Heart right ventricle (tissue), 16 donors: ENCODE measurements around the gene IRS2. TPM values are rescaled to one million over a fixed set of nuclear protein-coding genes. Genes with fewer than 3 reads are reported as not detected.
A peak's percentile ranks its signal among the peaks of the same experiment; 100 is the strongest.

Experiments
- ATAC-seq, 8 donors: fragments of 200-7000 bp; cut with Tn5 transposase; one replicate each; pipeline ENCODE4 v1.9.1; 2020; ENCODE audit warnings: mild to moderate bottlenecking in 8 of 8, moderate library complexity in 8 of 8, moderate number of reproducible peaks in 1 of 8
- DNase-seq, 2 donors: peaks; one replicate each; pipeline ENCODE4 v3.0.0-alpha.2; 2020
- H3K27ac ChIP-seq, 10 donors: fragments of 200-600 bp; sonication (generic) in 2 of 10; one replicate each; pipeline versions ENCODE4 v1.5.0 to v1.8.0; 2020 to 2022; ENCODE audit warnings: mild to moderate bottlenecking in 3 of 10
- H3K27me3 ChIP-seq, 7 donors: fragments of 200-600 bp; one replicate each; pipeline ENCODE4 v1.8.0; 2021 to 2022; ENCODE audit warnings: mild to moderate bottlenecking in 2 of 7
- H3K36me3 ChIP-seq, 9 donors: fragments of 200-600 bp; sonication (generic) in 1 of 9; one replicate each; pipeline versions ENCODE4 v1.5.0 to v1.8.0; 2020 to 2022; ENCODE audit warnings: mild to moderate bottlenecking in 2 of 9
- H3K4me1 ChIP-seq, 9 donors: fragments of 200-600 bp; sonication (generic) in 1 of 9; one replicate each; pipeline versions ENCODE4 v1.5.0 to v1.8.0; 2020 to 2022; ENCODE audit warnings: mild to moderate bottlenecking in 4 of 9
- H3K4me3 ChIP-seq, 10 donors: fragments of 200-600 bp; sonication (generic) in 2 of 10; one replicate each; pipeline versions ENCODE4 v1.5.0 to v1.8.0; 2020 to 2022; ENCODE audit warnings: mild to moderate bottlenecking in 7 of 10, moderate library complexity in 2 of 10
- H3K9me3 ChIP-seq, 11 donors: fragments of 200-600 bp in 10 of 11; sonication (generic) in 2 of 11; one replicate each; pipeline versions ENCODE4 v1.5.0 to v1.8.0; 2013 to 2022; ENCODE audit warnings: mild to moderate bottlenecking in 2 of 11, control low read depth in 1 of 11, moderate library complexity in 1 of 11
- WGBS, 2 donors: extraction: QIAGEN DNeasy Blood & Tissue Kit; methylation state at CpG; one replicate each; pipeline ENCODE4 v1.1.7; 2013; ENCODE audit warnings: inconsistent platforms in 1 of 2; 5-methylcytosine and 5-hydroxymethylcytosine counted together
- intact Hi-C, 10 donors: fragments of 100-400 bp; cut with DNase I; formaldehyde crosslinking; loops; one replicate each; pipeline versions ENCODE4 v1.11.1 to v1.14.2; 2022
- long read RNA-seq, 3 donors: library from polyadenylated mRNA; unstranded; transcript quantifications; one replicate each; pipeline ENCODE4 v2.0.0, GENCODE V29; 2020 to 2021
- polyA plus RNA-seq, 2 donors: library from polyadenylated mRNA; stranded (reverse); fragments of 200-250 nt; gene quantifications; one replicate each; pipeline ENCODE4 v1.2.3, GENCODE V29; 2013
- total RNA-seq, 10 donors: library from RNA; stranded (reverse); fragmentation: NEBNext Ultra II Directional in 3 of 10; extraction: Animal tissue kit (Norgen Biotek cat#: 25700) in 3 of 10; gene quantifications; one replicate each; pipeline versions ENCODE4 v1.2.1 to v1.2.4, GENCODE V29; 2021 to 2023
- TF ChIP-seq, protein P1 (sequence below), 9 donors: fragments of 200-600 bp; sonication (generic) in 2 of 9; IDR thresholded peaks; one replicate each; pipeline versions ENCODE4 v1.5.0 to v1.8.0; 2021 to 2022; ENCODE audit warnings: antibody characterized with exemption in 9 of 9, mild to moderate bottlenecking in 5 of 9, moderate library complexity in 1 of 9
- donor health status: Arrhythmogenic right ventricular cardiomyopathy.
- donor health status: ischemic (EF 13 %, LVEDD 7.1; RV severe dilation, severe dysfunction).
- donor health status: healthy with polysubstance abuse.
- donor health status: DM: no; HTN: yes; CAD: no.
- donor health status: DM: no; HTN: no; CAD: no.
- donor health status: ischemic (EF 25% LVEDD 6.9; RV normal size, moderate dysfunction).
- donor health status: ischemic (EF 25% LVEDD 5.7; RV mildly dilated, moderate dysfunction).
- donor health status: healthy.
- donor health status: DM: yes; HTN: yes; CAD: no.
- donor health status: Ischemic cardiomyopathy.
- donor health status: ischemic (EF 35%, LVEDD 5.7; RV mildly dilated, moderate dysfunction).
- donor health status: nonischemic (EF 11% LVEDD 7.7; RV severe dilation, severe dysfunction).
- donor health status: DM: yes; HTN: yes; CAD: no.
- donor health status: PGD.
- donor health status: ischemic (EF 29% LVEDD 5.4; RV normal size, mild dysfunction).
- donor health status: nonischemic (EF 23%, LVEDD 6.1; RV moderate dilation, normal function).

The IRS2 gene, protein sequence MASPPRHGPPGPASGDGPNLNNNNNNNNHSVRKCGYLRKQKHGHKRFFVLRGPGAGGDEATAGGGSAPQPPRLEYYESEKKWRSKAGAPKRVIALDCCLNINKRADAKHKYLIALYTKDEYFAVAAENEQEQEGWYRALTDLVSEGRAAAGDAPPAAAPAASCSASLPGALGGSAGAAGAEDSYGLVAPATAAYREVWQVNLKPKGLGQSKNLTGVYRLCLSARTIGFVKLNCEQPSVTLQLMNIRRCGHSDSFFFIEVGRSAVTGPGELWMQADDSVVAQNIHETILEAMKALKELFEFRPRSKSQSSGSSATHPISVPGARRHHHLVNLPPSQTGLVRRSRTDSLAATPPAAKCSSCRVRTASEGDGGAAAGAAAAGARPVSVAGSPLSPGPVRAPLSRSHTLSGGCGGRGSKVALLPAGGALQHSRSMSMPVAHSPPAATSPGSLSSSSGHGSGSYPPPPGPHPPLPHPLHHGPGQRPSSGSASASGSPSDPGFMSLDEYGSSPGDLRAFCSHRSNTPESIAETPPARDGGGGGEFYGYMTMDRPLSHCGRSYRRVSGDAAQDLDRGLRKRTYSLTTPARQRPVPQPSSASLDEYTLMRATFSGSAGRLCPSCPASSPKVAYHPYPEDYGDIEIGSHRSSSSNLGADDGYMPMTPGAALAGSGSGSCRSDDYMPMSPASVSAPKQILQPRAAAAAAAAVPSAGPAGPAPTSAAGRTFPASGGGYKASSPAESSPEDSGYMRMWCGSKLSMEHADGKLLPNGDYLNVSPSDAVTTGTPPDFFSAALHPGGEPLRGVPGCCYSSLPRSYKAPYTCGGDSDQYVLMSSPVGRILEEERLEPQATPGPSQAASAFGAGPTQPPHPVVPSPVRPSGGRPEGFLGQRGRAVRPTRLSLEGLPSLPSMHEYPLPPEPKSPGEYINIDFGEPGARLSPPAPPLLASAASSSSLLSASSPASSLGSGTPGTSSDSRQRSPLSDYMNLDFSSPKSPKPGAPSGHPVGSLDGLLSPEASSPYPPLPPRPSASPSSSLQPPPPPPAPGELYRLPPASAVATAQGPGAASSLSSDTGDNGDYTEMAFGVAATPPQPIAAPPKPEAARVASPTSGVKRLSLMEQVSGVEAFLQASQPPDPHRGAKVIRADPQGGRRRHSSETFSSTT (N-terminal part only)
- total RNA-seq (10 to 100 TPM; 10.2 to 49.3 (median 13.7) TPM), polyA plus RNA-seq (10 to 100 TPM in 1 of 2 donors, 1 to 10 TPM in 1; 4.2 to 18.5 TPM)
- long read RNA-seq, donor 1, full-length matches to known transcripts: 2 of 6 reads
- long read RNA-seq, donor 1, partial matches to known transcripts: 0 of 6 reads
- long read RNA-seq, donor 1, other reads (novel, unspliced or antisense): 4 of 6 reads
- long read RNA-seq, donor 2, partial matches to known transcripts: 0 of 4 reads
- long read RNA-seq, donor 2, other reads (novel, unspliced or antisense): 4 of 4 reads
- long read RNA-seq, donor 3, full-length matches to known transcripts: 16 of 30 reads
- long read RNA-seq, donor 3, partial matches to known transcripts: 0 of 30 reads
- long read RNA-seq, donor 3, other reads (novel, unspliced or antisense): 14 of 30 reads

DNA sequence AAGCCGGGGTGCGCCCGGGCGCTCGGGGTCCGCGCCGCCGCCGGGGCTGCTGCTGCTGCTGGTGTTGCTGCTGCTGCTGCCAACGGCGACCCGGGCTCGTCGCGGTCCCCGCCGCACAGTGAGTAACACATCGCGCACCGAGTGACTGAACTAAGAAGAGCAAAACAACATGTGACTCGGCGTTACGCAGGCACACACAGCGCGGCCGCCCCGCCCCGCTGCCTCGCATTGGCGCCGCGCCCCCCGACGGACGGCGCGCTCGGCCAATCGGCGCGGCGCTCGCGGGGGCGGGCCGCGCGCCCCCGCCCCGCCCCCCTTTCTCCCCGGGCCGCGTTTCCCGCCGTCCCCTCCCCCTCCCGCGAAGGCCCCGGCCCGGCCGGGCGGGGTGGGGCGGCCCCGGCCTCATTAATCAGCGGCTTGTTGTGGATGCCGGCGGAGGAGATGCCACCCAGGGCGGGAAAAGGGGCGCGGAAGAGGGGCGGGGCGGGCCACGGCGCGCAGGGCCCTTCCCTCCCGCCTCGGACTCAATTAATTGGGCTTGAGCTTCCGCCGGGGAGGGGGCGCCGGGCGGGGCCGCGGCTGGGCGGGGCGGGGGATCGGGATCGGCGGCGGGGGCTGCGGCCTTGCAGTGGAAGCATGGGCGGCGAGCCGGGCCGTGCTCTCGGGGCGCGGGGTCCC lies at the start of gene IRS2:
IRS2 (minus strand) TSS at position 127 of the 678 bp plus-strand sequence. CDS start 530 bp downstream, outside the sequence.
- Histone ChIP-seq H3K27me3 (peaks cover 0 to 28% (median 11%) of the 10 kb centered on the region in 7 donors), H3K27ac (peak within 1 kb of the TSS; percentile 83 to 98 (median 91)), H3K4me1 (peaks cover 0 to 52% (median 31%) of the 10 kb centered on the region in 9 donors), H3K4me3 (peak within 1 kb of the TSS; percentile 70 to 91 (median 84)), H3K36me3 (peaks cover 0 to 28% (median 15%) of the 10 kb centered on the region in 9 donors), H3K9me3 (no peaks in the 10 kb centered on the region)
- TF ChIP-seq, protein P1, sequence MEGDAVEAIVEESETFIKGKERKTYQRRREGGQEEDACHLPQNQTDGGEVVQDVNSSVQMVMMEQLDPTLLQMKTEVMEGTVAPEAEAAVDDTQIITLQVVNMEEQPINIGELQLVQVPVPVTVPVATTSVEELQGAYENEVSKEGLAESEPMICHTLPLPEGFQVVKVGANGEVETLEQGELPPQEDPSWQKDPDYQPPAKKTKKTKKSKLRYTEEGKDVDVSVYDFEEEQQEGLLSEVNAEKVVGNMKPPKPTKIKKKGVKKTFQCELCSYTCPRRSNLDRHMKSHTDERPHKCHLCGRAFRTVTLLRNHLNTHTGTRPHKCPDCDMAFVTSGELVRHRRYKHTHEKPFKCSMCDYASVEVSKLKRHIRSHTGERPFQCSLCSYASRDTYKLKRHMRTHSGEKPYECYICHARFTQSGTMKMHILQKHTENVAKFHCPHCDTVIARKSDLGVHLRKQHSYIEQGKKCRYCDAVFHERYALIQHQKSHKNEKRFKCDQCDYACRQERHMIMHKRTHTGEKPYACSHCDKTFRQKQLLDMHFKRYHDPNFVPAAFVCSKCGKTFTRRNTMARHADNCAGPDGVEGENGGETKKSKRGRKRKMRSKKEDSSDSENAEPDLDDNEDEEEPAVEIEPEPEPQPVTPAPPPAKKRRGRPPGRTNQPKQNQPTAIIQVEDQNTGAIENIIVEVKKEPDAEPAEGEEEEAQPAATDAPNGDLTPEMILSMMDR (IDR thresholded peaks at IDR 0.05): no peak
- ATAC-seq: peak; percentile 79 to 88 (median 85)
- WGBS, 2 donors: 1% methylated on average over 42 to 97 of the region's 98 CpGs
- peak; percentile 91 for DNase-seq
- intact Hi-C loops: loop anchor here (5.0 to 10.0 kb wide), 10 partner anchors 78 to 824 kb away; no protein-coding TSS in a partner anchor

DNA sequence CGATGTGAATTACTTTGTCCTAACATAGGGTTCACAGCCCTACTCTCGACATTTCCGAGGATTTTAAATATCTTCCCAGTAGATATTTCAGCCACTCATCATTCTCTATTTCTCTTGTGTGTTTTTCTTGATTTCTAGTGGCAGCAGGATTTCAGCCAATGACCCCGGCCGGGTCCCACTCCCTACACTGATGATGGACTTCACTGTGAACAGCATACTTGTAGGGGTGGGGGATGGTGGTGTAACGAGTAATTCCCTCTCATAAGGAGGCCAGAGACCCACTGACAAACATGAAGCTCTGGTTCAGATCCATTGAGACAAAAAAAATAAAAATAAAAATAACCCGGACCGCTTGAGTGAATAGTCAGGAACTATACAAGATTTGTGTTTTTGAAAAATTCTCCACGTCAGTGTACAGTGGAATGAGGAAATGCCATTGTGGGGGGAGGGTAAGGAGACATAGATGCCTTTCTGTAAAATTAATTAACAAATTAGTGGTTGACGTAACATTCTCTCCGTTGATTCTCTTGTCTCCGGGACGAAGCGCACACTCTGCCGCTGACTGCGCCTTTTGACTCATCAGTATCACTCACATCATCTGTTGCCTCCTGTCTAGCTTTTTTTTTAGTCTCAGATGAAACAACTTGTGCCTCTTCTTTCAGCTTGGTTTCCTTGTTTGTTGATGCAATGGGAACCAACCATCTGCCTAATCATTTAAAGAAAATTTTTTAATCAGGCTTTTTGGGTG lies 48.8 kb upstream of the IRS2 start:
- Histone ChIP-seq H3K4me3 (no peak overlapping the region), H3K27ac (no peak overlapping the region), H3K4me1 (peaks cover 0 to 4% (median 0%) of the 10 kb centered on the region in 9 donors), H3K27me3 (peaks cover 0 to 12% (median 0%) of the 10 kb centered on the region in 7 donors), H3K36me3 (no peaks in the 10 kb centered on the region), H3K9me3 (peaks cover 0 to 4% (median 0%) of the 10 kb centered on the region in 11 donors)
- 76% methylated on average over 16 of the region's 16 CpGs for whole genome bisulfite sequencing, 2 donors
- ATAC-seq (no peak), DNase-seq (no peak)
- intact Hi-C loops: no loop called here
- TF ChIP-seq, protein P1 (IDR thresholded peaks at IDR 0.05): no peak

DNA sequence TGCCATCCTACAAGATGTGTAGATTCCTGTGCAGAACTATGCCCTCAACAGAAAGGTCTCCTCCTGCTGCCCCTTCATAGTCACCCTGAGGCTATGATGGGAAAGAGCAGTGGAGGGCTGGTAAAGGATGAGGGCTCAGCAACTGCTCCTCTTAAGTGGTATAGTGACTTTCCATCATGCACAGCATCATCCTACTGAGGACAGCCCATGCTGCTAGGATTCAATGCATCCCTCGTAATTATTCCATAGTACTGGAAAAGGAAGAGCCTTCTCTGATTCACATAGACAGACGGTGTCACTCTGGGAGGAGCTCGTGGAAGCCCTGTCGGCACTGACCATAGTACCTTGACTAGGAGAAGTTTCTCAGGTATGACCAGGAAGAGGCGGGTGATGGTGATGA lies 47.6 kb upstream of the IRS2 start:
- no peak overlapping the region for H3K27ac ChIP-seq
- DNase-seq: no peak
- H3K4me1 ChIP-seq: no peaks in the 10 kb centered on the region
- ATAC-seq: no peak
- peaks cover 0 to 4% (median 0%) of the 10 kb centered on the region in 11 donors for H3K9me3 ChIP-seq
- peaks cover 0 to 8% (median 0%) of the 10 kb centered on the region in 7 donors for H3K27me3 ChIP-seq
- TF ChIP-seq, protein P1 (IDR thresholded peaks at IDR 0.05): no peak
- no peaks in the 10 kb centered on the region for H3K36me3 ChIP-seq
- 92 to 93% methylated on average over 5 of the region's 5 CpGs for WGBS, 2 donors
- intact Hi-C loops: no loop called here
- no peak overlapping the region for H3K4me3 ChIP-seq
